HG02678 (cell line): Measurements from ENCODE around the gene ATP1A2.
A peak's percentile ranks its signal among the peaks of the same experiment; 100 is the strongest.

Experiments
- ATAC-seq: cut with Tn5 transposase; IDR thresholded peaks from one replicate; pipeline ENCODE4 v1.9.1; 2021; ENCODE audit warnings: mild to moderate bottlenecking, moderate library complexity; ENCODE audit not compliant: unreplicated experiment

Gene ATP1A2

DNA sequence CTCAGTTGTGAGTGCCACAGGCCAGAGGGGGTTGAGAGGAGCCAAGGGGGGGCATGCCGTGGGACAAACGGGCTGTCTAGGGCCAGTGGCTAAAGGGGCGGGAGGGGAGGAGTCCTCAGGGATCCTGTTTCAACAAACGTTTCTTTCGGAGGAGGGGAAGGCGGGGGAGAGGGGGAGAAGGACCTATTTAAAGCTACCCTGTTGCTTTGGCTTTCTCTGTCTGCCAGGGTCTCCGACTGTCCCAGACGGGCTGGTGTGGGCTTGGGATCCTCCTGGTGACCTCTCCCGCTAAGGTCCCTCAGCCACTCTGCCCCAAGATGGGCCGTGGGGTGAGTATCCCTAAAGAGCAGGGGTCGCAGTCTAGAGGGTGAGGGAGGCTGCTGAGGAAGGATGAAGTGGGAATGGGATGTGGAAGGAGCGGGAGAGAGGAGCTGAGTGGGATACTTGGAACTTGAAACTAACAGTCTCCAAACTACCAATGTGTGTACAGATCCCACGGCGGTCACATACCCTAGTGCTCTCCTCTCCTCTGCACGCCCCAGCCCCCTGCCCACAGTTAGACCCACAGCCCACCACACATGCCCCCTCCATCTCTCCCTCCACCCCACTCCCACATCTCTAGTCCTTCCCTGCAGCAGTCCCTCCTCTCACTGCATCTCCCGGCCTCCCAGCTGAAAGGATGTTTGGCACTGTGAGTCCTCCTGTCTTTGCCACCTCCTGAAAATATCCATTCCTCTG lies at the start of gene ATP1A2:
Gene ATP1A2 (plus strand): TSS at position 215 of the 738 bp plus-strand sequence. CDS start 103 bp downstream, at position 318.
- no peak for ATAC-seq

DNA sequence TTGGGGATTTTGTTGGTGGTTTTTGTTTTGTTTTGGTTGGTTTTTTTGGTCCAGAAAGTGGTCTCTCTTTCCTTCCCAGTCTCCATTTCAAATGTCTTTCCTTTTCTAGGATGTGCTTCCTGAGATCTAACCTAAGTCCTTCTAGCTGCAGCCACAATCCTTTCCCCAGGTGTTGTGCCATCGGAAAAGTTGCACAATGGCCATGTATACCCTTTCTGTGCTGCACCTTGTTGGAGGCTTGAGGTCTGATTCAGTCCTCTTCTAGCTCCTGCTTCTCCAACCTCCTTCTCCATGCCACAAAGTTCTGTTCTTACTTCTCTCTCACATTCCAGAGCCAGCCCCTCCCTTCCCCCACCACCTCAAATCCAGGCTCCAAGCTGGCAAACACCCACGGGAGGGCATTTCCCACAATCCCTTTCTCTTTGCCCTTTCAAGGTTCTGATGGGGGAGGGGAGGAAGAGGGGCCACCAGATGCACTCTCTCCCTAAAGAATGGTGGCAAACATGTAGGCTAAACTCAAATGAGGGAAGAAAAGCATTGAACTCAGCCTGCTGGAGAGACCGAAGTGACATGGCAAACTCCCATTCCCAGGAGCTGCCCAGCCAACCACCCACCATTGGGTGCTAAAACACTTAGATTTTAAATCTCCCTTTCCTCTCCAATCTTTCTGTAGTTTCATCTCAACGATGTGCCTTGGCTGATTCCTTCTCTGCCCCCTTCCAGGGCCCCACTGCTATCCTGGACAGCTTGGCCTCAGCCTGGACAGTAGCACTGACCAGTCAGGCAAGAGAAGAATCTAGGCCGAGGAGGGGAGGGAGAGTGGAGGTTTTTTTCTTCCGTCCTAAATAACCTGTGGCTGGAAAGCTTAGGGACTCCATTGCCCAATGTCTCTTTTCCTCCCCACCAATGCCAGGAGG lies 48.5 kb upstream of the ATP1A2 start:
- ATAC-seq = no peak

DNA sequence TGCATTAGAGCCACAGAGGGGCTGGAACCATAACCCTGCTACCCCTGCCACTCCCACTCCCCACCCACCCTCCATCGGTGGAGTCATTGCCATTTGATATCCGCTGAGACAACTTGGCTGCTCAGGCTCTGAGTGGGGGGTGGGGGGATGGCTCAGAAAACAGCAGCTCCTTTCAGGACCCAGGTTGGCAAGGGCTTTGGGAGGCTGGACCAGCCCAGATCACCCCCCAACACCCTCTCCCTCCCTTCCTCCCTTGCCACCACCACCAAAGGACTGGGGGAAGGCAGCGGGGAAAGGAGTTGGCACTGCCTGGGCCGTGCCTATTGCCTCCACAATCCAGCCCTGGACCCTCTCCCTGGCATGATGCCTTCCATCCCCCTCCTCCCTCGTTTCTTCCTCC lies 47.3 kb upstream of the ATP1A2 start:
- ATAC-seq = no peak

DNA sequence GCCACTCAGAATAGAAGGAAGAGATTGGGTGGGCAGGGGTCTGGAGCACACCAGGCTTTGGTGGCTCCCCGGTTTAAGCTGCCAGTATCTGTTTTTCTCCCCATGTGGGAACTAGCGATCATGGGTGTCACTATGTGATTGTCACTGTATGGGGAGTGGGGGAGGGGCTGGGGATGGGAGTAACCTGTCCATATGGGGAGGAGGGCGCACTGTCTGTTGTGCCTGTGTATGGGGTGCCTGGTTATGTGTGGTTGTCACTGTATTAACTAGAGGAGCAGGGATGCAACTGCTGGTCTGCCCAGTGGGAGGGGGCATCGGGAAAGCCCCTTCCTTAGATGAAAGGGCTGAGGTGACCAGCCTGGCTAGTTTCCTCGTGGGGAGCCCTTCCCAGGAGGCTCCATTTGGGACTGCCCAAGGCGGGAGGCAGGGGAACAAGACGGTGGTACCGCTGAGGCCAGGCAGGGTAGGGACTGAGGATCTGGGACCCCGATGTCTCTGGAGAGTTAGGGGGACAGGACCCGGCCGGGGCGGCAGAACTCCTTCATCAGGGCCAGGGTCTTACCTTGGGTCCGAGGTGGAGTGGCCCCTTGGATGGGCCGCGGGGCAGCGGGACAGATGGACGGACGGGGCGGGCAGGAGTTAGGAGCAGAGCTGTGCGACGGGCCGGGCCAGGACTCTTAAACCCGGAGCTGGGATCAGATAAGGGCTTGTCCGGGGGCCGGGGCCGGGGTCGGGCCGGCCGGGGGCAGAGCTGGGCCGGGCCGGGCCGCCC lies 45.9 kb upstream of the ATP1A2 start, which contains the start of gene KCNJ10:
Gene KCNJ10 (minus strand): TSS at position 701 of the 772 bp plus-strand sequence. CDS start 27,628 bp downstream, outside the sequence.
- no peak for ATAC-seq

DNA sequence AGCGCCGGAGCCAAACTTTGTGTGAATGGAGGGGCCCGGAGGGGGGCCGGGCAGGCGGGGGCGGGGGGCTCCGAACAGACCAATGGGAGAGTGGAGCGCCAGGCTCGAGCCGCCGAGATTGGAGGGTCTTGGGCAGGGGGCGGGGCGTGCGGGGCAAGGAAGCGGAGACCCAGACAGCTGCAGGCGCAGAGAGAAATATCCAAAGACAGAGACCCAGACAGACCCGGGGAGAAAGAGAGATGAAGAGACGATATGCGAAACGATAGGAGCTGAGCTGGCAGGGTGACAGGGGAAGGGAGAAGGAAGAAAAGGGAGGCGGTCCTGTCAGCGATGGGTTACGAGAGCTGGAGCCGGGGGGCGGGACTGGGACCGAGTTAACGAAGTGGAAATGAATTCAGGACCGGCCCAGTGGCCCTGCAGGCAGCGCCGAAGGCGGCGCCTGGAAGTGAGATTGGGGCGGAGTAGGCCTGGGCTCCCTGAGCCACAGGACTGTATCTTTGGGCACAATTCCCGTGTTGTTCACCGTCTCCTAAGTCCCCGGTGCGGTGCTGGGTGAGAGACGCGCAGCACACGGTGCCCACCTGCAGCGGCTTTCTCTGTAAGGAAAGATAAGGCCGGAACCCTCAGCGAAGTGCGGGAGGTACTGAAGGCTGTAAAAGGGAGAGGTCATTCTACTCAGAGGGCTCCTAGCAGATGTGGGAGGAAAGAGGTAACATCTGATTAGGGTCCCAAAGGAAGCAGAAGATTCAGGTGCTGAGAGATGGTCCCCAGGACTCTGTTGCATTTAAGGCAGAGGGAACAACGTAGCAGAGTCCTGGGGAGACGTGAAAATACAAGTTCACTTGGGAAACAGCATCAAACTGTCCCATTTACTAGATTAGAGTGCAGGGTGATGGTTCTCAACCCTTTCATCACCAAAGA lies 45.1 kb upstream of the ATP1A2 start:
- ATAC-seq = peak; percentile 54

DNA sequence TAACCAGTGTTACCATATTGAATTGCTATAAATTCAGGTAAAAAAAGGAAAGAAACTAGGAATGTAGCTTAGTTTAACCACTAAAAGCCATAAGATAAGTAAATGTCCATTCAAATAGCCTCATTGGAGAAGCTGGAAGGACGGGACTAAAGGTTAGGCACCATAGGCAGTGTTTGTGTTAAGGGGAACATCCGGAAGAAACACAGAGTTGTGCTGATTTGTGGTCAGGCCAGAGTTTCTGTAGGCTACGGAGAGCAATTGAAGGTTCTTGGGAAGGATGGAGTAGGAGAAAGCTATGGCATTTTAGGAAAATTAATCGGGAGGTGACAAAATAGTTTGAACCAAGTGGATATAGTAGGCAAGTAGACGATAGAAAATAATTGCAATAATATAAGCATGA lies 44.3 kb upstream of the ATP1A2 start:
- ATAC-seq = no peak

DNA sequence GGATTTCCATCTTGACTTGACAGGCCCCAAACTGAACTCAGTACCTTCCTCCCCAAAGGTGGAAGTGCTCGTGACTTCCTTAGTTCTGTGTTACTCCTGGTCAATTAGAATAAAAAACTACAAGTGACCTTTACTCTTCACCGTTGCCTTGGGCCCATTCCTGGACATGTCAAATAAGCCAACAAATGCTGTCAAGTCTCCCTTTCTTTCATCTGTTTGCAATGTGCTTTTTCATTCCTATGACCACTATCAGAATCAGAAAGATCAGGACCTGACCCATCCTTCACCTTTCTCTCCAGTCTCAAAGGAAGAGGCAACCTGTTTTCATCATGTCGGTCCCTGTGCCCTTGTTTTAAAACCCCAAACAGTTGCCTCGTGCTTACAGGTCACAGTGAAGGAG lies 40.7 kb upstream of the ATP1A2 start:
- no peak for ATAC-seq

DNA sequence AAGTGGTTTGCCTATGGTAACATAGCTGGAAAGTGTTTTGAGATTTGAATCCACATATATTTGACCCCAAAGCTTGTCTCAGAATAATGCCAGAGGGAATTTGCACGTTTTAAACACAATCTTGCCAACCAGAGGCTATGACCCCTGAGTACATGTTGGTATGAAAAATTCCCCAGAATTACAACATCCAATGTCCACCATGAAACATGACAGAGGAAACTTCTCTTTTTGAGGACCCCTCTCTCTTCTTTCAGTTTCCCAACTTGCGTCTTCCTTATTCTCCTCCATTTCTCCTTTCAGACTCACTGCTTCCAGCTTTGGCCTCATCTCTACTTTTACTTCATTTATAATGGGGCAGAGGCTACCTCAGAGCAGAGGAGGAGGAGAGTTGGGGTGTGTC lies 39.7 kb upstream of the ATP1A2 start:
- no peak for ATAC-seq

DNA sequence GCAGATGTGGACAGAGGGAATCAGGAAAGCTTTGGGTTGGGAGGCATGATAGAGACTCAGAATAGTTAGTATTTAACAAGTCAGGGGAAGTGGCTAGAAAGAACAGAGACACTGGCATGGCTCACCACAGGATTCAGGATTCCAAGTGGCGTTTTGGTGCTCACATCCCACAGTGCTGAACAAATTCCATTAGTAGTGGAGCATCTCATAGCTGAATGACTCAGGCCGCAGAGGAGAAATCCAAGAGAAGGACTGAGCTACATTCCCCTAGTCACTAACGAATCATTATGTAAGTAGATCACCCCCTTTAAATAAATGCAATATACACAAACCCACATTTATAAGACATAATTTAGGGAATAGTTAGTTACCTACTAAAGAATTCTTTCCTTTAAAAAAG lies 39.3 kb upstream of the ATP1A2 start:
- ATAC-seq = no peak

DNA sequence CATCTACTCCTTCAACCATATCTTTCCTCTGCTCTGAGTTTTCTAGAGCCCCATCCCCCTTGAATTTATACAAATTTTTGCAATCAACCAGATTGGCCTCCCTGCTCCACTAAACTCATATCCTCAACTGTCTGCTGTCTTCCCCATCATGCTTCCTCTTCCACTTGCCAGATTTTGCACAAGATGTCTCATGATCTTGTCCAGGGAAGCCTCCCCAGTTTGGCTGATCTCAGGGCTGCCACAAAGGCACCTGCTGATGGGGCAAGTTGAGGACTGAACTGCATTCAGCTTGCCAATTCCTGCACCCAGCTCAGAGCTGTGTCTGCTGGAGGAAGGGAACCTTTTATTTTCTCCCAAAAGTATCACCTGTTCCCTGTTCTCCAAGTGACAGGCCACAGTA lies 38.1 kb upstream of the ATP1A2 start:
- ATAC-seq = no peak

DNA sequence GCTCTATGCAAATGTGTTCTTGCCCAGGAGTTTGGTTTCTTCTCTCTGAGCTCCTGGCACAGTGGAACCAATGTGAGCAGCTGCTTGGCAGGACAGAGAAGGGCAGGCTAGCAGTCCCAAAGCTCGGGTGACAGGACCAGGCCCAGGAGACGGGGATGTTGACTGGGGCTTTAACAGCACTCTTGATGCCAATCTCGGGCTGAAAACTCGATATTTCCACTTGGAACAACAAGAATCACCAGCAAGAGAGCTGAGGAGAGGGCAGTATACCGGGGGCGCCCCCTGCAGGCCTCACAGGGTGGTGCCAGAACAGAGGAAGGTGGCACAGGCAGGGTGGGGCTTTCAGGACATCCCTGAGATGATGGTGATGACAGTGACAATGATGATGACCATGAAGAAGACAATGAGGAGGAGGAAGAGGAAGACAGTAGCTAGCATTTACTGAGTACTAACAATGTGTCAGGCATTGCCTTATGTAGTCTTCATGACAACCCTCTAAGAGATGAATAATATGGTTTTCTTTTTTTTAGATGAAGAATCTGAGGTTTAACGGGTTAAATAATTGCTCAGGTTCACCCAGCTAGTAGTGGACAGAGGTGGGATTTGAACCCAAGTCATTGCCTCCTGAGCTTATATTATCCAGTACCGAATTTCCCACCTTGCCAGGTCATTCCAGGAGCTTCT lies 36.9 kb upstream of the ATP1A2 start:
- peak; percentile 74 for ATAC-seq

DNA sequence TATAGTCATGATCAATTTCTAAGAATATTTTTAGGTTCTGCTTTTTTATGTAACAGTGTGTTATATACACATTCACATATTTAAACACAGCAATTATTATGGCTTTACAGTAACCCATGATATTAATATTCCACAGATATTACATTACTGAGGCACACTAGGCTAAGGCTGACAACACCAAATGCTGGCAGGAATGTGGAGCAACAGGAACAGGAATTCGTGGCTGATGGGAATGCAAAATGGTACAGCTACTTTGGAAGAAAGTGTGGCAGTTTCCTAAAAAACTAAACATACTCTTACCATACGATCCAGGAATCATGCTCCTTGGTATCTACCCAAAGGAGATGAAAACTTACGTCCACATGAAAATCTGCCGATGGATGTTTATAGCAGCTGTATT lies 36.1 kb upstream of the ATP1A2 start:
- no peak for ATAC-seq

DNA sequence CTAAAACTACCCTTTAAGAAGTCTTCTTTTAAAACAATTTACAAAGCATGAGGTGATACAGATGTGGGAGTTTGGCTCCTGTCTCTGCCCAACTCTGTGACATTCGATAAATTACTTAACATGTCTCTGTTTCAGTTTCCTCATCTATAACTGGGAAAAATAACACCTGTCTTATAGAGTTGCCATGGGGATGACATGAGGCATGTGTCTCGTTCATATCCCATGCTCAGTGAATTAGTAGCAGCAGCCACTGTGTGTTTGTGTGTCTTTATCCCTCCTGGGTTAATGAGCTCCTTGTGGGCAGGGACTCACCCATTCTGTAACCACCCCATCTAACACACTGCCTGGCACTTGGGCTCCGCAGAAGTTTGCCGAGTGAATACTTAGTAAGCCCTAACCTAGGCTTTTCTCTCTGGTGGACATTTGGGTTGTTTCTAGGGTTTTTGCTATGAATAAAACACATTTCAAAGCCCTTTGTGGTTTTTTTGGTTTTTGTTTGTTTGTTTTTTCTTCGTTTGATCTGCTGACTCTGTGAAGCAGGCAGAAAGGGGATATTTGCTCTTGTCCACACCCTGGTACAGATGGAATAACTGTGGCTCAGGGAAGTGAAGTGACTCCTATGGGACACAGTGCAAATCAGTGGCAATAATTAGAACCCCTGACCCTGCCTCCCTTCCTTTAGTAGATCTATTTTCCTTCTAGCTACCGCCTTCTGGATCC lies 35.0 kb upstream of the ATP1A2 start:
- no peak for ATAC-seq

DNA sequence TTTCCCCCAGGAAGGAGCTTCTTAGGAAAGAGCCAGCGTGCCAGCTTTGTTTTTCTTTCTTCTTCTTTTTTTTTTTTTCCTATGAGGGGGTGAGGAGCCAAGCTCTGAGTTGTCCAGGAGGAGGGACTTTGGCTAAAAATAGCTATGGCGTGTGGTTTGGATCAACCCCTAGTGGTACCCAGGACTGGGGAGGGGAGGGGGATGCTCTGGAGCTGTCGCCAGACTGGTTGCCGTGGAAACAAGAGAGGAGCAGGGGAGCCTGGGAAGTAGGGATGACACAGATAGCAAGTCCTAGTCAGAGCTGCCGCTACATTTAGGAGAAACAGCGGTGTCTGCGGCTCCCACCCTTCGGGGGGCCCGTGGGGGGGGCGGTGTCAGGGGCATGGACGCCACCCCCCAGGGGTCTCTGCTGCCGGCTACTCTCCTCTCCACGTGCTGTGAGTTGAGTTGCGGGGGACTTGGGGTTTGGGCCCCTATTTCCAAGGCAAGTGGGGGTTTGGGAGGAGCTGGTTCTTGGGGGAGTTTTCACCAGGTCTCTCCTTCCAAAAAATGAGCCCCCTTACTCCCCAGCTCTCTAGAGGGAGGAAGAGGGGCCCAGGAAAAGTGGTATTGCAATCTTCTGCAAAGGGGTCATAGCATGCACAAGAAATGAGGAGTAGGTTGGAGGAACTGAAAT lies 34.2 kb upstream of the ATP1A2 start, which contains the start of gene KCNJ9:
Gene KCNJ9 (plus strand): TSS at position 278 of the 676 bp plus-strand sequence. CDS start 2,493 bp downstream, outside the sequence.
- ATAC-seq = no peak

DNA sequence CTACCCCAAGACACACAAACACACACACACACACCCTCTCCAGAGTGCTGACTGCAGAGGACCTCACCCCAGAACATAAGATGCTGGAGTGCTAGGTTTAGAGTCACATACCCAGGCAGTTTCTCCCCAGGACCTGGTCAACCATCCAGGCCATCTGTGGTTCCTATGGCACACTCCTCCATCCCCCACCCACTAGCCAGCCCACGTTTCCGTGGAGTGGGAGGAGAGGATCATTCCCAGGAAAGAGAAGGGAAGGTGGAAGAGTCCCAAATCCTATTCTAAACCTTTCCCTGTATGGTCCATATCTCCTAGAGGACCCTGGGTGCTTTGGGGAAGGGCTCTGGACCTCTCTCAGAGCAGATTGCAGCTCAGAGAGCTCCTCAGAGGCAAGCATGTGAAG lies 33.1 kb upstream of the ATP1A2 start:
- ATAC-seq = no peak

DNA sequence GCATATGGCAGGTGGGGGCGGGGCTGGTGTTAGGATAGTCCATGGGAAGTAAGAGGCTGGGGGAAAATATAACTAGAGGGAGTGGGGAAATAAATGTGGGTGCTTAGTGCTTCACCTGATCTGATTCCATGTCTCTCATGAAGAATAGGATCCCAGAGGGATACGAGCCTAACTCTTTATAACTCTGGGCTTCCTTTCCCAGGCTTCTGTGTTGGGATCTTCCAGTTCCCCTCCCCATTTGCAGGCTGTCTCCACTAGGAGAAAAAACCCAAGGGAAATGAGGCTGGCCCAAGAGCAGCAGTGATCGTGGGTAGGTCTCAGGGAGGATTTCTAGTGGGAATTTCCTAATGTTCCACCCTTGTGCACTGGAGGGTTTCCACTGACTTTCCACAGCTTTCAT lies 32.6 kb upstream of the ATP1A2 start:
- ATAC-seq = no peak

DNA sequence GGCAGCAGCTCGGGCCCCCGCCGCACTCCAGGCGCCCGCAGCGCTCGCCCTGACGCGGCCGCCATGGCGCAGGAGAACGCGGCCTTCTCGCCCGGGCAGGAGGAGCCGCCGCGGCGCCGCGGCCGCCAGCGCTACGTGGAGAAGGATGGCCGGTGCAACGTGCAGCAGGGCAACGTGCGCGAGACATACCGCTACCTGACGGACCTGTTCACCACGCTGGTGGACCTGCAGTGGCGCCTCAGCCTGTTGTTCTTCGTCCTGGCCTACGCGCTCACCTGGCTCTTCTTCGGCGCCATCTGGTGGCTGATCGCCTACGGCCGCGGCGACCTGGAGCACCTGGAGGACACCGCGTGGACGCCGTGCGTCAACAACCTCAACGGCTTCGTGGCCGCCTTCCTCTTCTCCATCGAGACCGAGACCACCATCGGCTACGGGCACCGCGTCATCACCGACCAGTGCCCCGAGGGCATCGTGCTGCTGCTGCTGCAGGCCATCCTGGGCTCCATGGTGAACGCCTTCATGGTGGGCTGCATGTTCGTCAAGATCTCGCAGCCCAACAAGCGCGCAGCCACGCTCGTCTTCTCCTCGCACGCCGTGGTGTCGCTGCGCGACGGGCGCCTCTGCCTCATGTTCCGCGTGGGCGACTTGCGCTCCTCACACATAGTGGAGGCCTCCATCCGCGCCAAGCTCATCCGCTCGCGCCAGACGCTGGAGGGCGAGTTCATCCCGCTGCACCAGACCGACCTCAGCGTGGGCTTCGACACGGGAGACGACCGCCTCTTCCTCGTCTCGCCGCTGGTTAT lies 31.4 kb upstream of the ATP1A2 start:
- ATAC-seq = peak; percentile 79
